MM.1S (cell line): Measurements from ENCODE around the gene ZNF214.

Experiments used
- DNase-seq: peaks from one replicate; pipeline ENCODE4 v3.0.0-alpha.2; 2015
- H2AFZ ChIP-seq: fragments of 300-600 bp; sonication (generic); 2 replicates; pipeline ENCODE4 v1.6.0; 2016; ENCODE audit warnings: antibody characterized with exemption, low read length
- H3F3A ChIP-seq: fragments of 300-600 bp; sonication (generic); 2 replicates; pipeline ENCODE4 v1.6.1; 2016; ENCODE audit warnings: mild to moderate bottlenecking, antibody characterized with exemption, low read length, moderate library complexity, mixed read lengths; ENCODE audit not compliant: insufficient read depth
- H3K27ac ChIP-seq: fragments of 300-600 bp; sonication (generic); 2 replicates; pipeline ENCODE4 v1.5.1; 2016; ENCODE audit warnings: mild to moderate bottlenecking, low read length
- H3K27me3 ChIP-seq: fragments of 300-600 bp; sonication (generic); replicated peaks from 2 replicates; pipeline ENCODE4 v1.6.0; 2016; ENCODE audit warnings: low read length; ENCODE audit not compliant: insufficient read depth
- H3K36me3 ChIP-seq: fragments of 300-600 bp; sonication (generic); replicated peaks from 2 replicates; pipeline ENCODE4 v1.6.1; 2016; ENCODE audit warnings: mild to moderate bottlenecking, low read length, mixed read lengths; ENCODE audit not compliant: insufficient read depth
- H3K4me1 ChIP-seq: fragments of 300-600 bp; sonication (generic); 2 replicates; pipeline ENCODE4 v1.6.1; 2016; ENCODE audit warnings: low read length, mixed read lengths
- H3K4me2 ChIP-seq: fragments of 300-600 bp; sonication (generic); 2 replicates; pipeline ENCODE4 v1.6.0; 2016; ENCODE audit warnings: low read depth, low read length
- H3K4me3 ChIP-seq: fragments of 300-600 bp; sonication (generic); 2 replicates; pipeline ENCODE4 v1.5.1; 2016; ENCODE audit warnings: low read length, mixed read lengths
- H3K79me2 ChIP-seq: fragments of 300-600 bp; sonication (generic); 2 replicates; pipeline ENCODE4 v1.6.1; 2016; ENCODE audit warnings: mixed run types, low read length, mixed read lengths
- H3K9ac ChIP-seq: fragments of 300-600 bp; sonication (generic); 2 replicates; pipeline ENCODE4 v1.6.1; 2016; ENCODE audit warnings: low read length, mixed read lengths
- H3K9me2 ChIP-seq: fragments of 300-600 bp; sonication (generic); replicated peaks from 2 replicates; pipeline ENCODE4 v1.6.1; 2016; ENCODE audit warnings: mild to moderate bottlenecking, low read length, mixed read lengths; ENCODE audit not compliant: insufficient read depth
- H3K9me3 ChIP-seq: fragments of 300-600 bp; sonication (generic); replicated peaks from 2 replicates; pipeline ENCODE4 v1.6.1; 2016; ENCODE audit warnings: mild to moderate bottlenecking, low read length, mixed read lengths; ENCODE audit not compliant: insufficient read depth
- H4K20me1 ChIP-seq: fragments of 300-600 bp; sonication (generic); 2 replicates; pipeline ENCODE4 v1.6.1; 2016; ENCODE audit warnings: mild to moderate bottlenecking, low read length, moderate library complexity, mixed read lengths; ENCODE audit not compliant: insufficient read depth
- CTCF ChIP-seq: fragments of 300-600 bp; sonication (generic); IDR thresholded peaks from 2 replicates; pipeline ENCODE4 v1.5.1; 2016; ENCODE audit warnings: antibody characterized with exemption, low read length, mixed read lengths
- EZH2 ChIP-seq: fragments of 300-600 bp; sonication (generic); optimal IDR thresholded peaks from 2 replicates; pipeline ENCODE3; 2017; ENCODE audit warnings: low read depth, mild to moderate bottlenecking, antibody characterized with exemption, low read length, mixed read lengths
- EZH2phosphoT487 ChIP-seq: fragments of 300-600 bp; sonication (generic); IDR thresholded peaks from 2 replicates; pipeline ENCODE4 v1.6.1; 2018; ENCODE audit warnings: antibody characterized with exemption, low read length

ZNF214 gene

GRCh38 chr11:7056828-7057513, 36.8 kb upstream of the ZNF214 start:
- no peak for TF ChIP-seq EZH2
- TF ChIP-seq CTCF = no peak
- no peak for TF ChIP-seq EZH2phosphoT487
- no peaks in the 10 kb centered on the region for H3K79me2 ChIP-seq
- H3K9ac ChIP-seq = no peak overlapping the region
- H3K36me3 ChIP-seq = no peaks in the 10 kb centered on the region
- H3K27me3 ChIP-seq = no peaks in the 10 kb centered on the region
- H3K9me2 ChIP-seq = no peaks in the 10 kb centered on the region
- H2AFZ ChIP-seq = no peak overlapping the region
- H3K27ac ChIP-seq = no peak overlapping the region
- no peak for DNase-seq
- H3K9me3 ChIP-seq = no peaks in the 10 kb centered on the region
- no peaks in the 10 kb centered on the region for H3F3A ChIP-seq
- H3K4me3 ChIP-seq = no peak overlapping the region
- no peaks in the 10 kb centered on the region for H4K20me1 ChIP-seq
- no peak overlapping the region for H3K4me2 ChIP-seq
- H3K4me1 ChIP-seq = no peaks in the 10 kb centered on the region

- Histone ChIP-seq H3F3A (no peaks in the 10 kb centered on the region), H3K27ac (no peak overlapping the region), H3K9me3 (no peaks in the 10 kb centered on the region), H3K9me2 (no peaks in the 10 kb centered on the region), H2AFZ (no peak overlapping the region), H3K4me3 (no peak overlapping the region), H3K36me3 (no peaks in the 10 kb centered on the region), H4K20me1 (no peaks in the 10 kb centered on the region), H3K4me1 (peaks cover 11% of the 10 kb centered on the region), H3K27me3 (no peaks in the 10 kb centered on the region), H3K9ac (no peak overlapping the region), H3K79me2 (no peaks in the 10 kb centered on the region), H3K4me2 (no peak overlapping the region)
- DNase-seq = no peak
- no peak for TF ChIP-seq EZH2
- TF ChIP-seq CTCF = no peak
- no peak for TF ChIP-seq EZH2phosphoT487
These were observed 30.0 kb upstream of the ZNF214 start for GRCh38 chr11:7050191-7050590.

- Histone ChIP-seq H3K9me2 (no peaks in the 10 kb centered on the region), H3K4me2 (no peak overlapping the region), H4K20me1 (no peaks in the 10 kb centered on the region), H3K9ac (no peak overlapping the region), H2AFZ (no peak overlapping the region), H3K27me3 (no peaks in the 10 kb centered on the region), H3K27ac (no peak overlapping the region), H3F3A (no peaks in the 10 kb centered on the region), H3K79me2 (no peaks in the 10 kb centered on the region), H3K4me1 (peaks cover 11% of the 10 kb centered on the region), H3K9me3 (no peaks in the 10 kb centered on the region), H3K36me3 (no peaks in the 10 kb centered on the region), H3K4me3 (no peak overlapping the region)
- DNase-seq = no peak
- no peak for TF ChIP-seq EZH2
- no peak for TF ChIP-seq CTCF
- no peak for TF ChIP-seq EZH2phosphoT487
These were observed 26.5 kb upstream of the ZNF214 start for GRCh38 chr11:7046474-7047175.
